H1 (cell line): ENCODE measurements around the gene AP5S1. TPM values are rescaled to one million over a fixed set of nuclear protein-coding genes. Genes with fewer than 3 reads are reported as not detected.

ENCODE experiments used
- CTCF ChIA-PET: fragments of 300-600 bp; sonication (Branson Sonifier 250); formaldehyde crosslinking; loops from one replicate; lab custom pipeline; 2021; ENCODE audit not compliant: partially characterized antibody; lab: Charles Lee
- POLR2A ChIA-PET: fragments of 300-600 bp; sonication (Branson Sonifier 250); formaldehyde crosslinking; loops from one replicate; lab custom pipeline; 2021; ENCODE audit warnings: inconsistent platforms; ENCODE audit not compliant: partially characterized antibody; lab: Charles Lee
- DNase-seq, 2 experiments: peaks; one replicate each; pipeline versions ENCODE4 v3.0.0 to v3.0.0-alpha.2; 2010 to 2022; ENCODE audit warnings: low spot score in 2 of 2, low read depth in 1 of 2, mixed read lengths in 1 of 2
- FAIRE-seq: peaks from 2 replicates; lab custom pipeline; 2011; peaks lifted over from hg19 to GRCh38; lab: Jason Lieb, UNC
- H2AFZ ChIP-seq: 2 replicates; pipeline ENCODE4 v1.8.1; 2012; ENCODE audit warnings: low read length, inconsistent platforms
- H2AK5ac ChIP-seq: 2 replicates; pipeline ENCODE4 v1.6.1; 2013; ENCODE audit warnings: low read depth, low read length
- H2BK120ac ChIP-seq: replicated peaks from 2 replicates; pipeline ENCODE3; 2013; ENCODE audit warnings: low read depth, low read length, inconsistent platforms
- H2BK12ac ChIP-seq: 2 replicates; pipeline ENCODE4 v1.6.1; 2013; ENCODE audit warnings: low read depth, low read length
- H2BK15ac ChIP-seq: 2 replicates; pipeline ENCODE4 v1.6.1; 2013; ENCODE audit warnings: low read length
- H2BK20ac ChIP-seq: 2 replicates; pipeline ENCODE4 v1.6.1; 2013; ENCODE audit warnings: low read length
- H2BK5ac ChIP-seq: 2 replicates; pipeline ENCODE4 v1.6.1; 2013; ENCODE audit warnings: low read depth, low read length
- H3K14ac ChIP-seq: 2 replicates; pipeline ENCODE4 v1.6.1; 2013; ENCODE audit warnings: inconsistent platforms; ENCODE audit not compliant: insufficient read length
- H3K18ac ChIP-seq: 2 replicates; pipeline ENCODE4 v1.6.1; 2013; ENCODE audit warnings: low read length; ENCODE audit errors: extremely low read depth
- H3K23ac ChIP-seq: 2 replicates; pipeline ENCODE4 v1.6.1; 2013; ENCODE audit warnings: inconsistent platforms; ENCODE audit not compliant: insufficient read length
- H3K23me2 ChIP-seq: 2 replicates; pipeline ENCODE4 v1.6.1; 2013; ENCODE audit warnings: low read depth, low read length
- H3K27ac ChIP-seq: 2 replicates; pipeline ENCODE4 v1.6.1; 2011; ENCODE audit warnings: low read depth, low read length, inconsistent platforms
- H3K27me3 ChIP-seq, 4 experiments: replicated peaks in 1 of 4; 1 replicate in 1 of 4; 2 replicates in 3 of 4; pipeline versions ENCODE4 v1.6.1 to v1.8.1; 2011 to 2013; ENCODE audit warnings: low read length in 3 of 4, mild to moderate bottlenecking in 3 of 4, inconsistent platforms in 2 of 4, mixed read lengths in 2 of 4, moderate library complexity in 1 of 4; ENCODE audit not compliant: control insufficient read depth in 3 of 4, insufficient read depth in 3 of 4; ENCODE audit errors: extremely low read depth in 1 of 4
- H3K36me3 ChIP-seq, 4 experiments: 2 replicates each; pipeline versions ENCODE4 v1.6.1 to v1.8.1; 2011 to 2013; ENCODE audit warnings: mild to moderate bottlenecking in 4 of 4, low read length in 3 of 4, moderate library complexity in 2 of 4, control low read depth in 1 of 4, inconsistent platforms in 1 of 4; ENCODE audit not compliant: insufficient read depth in 4 of 4, control insufficient read depth in 2 of 4
- H3K4ac ChIP-seq: replicated peaks from 2 replicates; pipeline ENCODE3; 2013; ENCODE audit warnings: low read length, low read depth, mixed read lengths, inconsistent platforms; ENCODE audit not compliant: insufficient read length
- H3K4me1 ChIP-seq, 4 experiments: replicated peaks in 1 of 4; 1 replicate in 1 of 4; 2 replicates in 3 of 4; pipeline versions ENCODE4 v1.6.1 to v1.8.1; 2011 to 2013; ENCODE audit warnings: low read length in 3 of 4, inconsistent platforms in 2 of 4, mixed read lengths in 1 of 4; ENCODE audit not compliant: insufficient read depth in 4 of 4, control insufficient read depth in 3 of 4
- H3K4me2 ChIP-seq, 2 experiments: 2 replicates each; pipeline versions ENCODE4 v1.6.1 to v1.8.1; 2011 to 2013; ENCODE audit warnings: low read depth in 2 of 2, low read length in 2 of 2, control low read depth in 1 of 2, inconsistent platforms in 1 of 2, mild to moderate bottlenecking in 1 of 2; ENCODE audit not compliant: insufficient read depth in 1 of 2
- H3K4me3 ChIP-seq, 4 experiments: fragments of 200-600, 300-600 bp in 1 of 4; sonication (generic), shearing (Covaris generic), sonication (Bioruptor Twin) in 1 of 4; 2 replicates each; pipeline versions ENCODE4 v1.5.1 to v1.8.1; 2011 to 2016; ENCODE audit warnings: low read length in 4 of 4, low read depth in 3 of 4, control low read depth in 2 of 4, inconsistent platforms in 2 of 4, mild to moderate bottlenecking in 2 of 4, mixed read lengths in 1 of 4, moderate library complexity in 1 of 4; ENCODE audit not compliant: insufficient read depth in 2 of 4; ENCODE audit errors: extremely low read depth in 1 of 4
- H3K56ac ChIP-seq: replicated peaks from 2 replicates; pipeline ENCODE3; 2013; ENCODE audit warnings: low read depth, mild to moderate bottlenecking, mixed read lengths, low read length, inconsistent platforms; ENCODE audit not compliant: insufficient read length
- H3K79me1 ChIP-seq: 2 replicates; pipeline ENCODE4 v1.6.1; 2013; ENCODE audit warnings: low read depth, low read length, control low read depth
- H3K79me2 ChIP-seq, 2 experiments: 2 replicates each; pipeline versions ENCODE4 v1.6.1 to v1.8.1; 2012 to 2013; ENCODE audit warnings: low read length in 2 of 2, mild to moderate bottlenecking in 2 of 2, inconsistent platforms in 1 of 2; ENCODE audit not compliant: insufficient read depth in 2 of 2, control insufficient read depth in 1 of 2
- H3K9ac ChIP-seq, 4 experiments: replicated peaks in 1 of 4; 1 replicate in 1 of 4; 2 replicates in 3 of 4; pipeline versions ENCODE4 v1.6.1 to v1.8.1; 2011 to 2013; ENCODE audit warnings: low read depth in 3 of 4, low read length in 3 of 4, control low read depth in 2 of 4, mild to moderate bottlenecking in 2 of 4, moderate library complexity in 2 of 4, inconsistent platforms in 1 of 4; ENCODE audit errors: extremely low read depth in 1 of 4
- H3K9me3 ChIP-seq, 2 experiments: 2 replicates each; pipeline versions ENCODE4 v1.6.1 to v1.8.1; 2012 to 2013; ENCODE audit warnings: mild to moderate bottlenecking in 2 of 2, moderate library complexity in 2 of 2, control low read depth in 1 of 2, inconsistent platforms in 1 of 2, low read depth in 1 of 2, low read length in 1 of 2, mixed read lengths in 1 of 2; ENCODE audit not compliant: insufficient read depth in 2 of 2
- H4K20me1 ChIP-seq, 2 experiments: replicated peaks in 1 of 2; 2 replicates each; pipeline versions ENCODE3 to v1.8.1; 2011 to 2013; ENCODE audit warnings: inconsistent platforms in 2 of 2, low read length in 2 of 2, mild to moderate bottlenecking in 1 of 2; ENCODE audit not compliant: insufficient read depth in 2 of 2, control insufficient read depth in 1 of 2
- H4K5ac ChIP-seq: 2 replicates; pipeline ENCODE4 v1.6.1; 2013; ENCODE audit warnings: low read length, low read depth, mixed read lengths, inconsistent platforms; ENCODE audit not compliant: insufficient read length
- H4K8ac ChIP-seq: 2 replicates; pipeline ENCODE4 v1.8.0; 2013; ENCODE audit warnings: mild to moderate bottlenecking, moderate library complexity, low read length, inconsistent platforms; ENCODE audit not compliant: insufficient read depth; ENCODE audit errors: extremely low read depth
- H4K91ac ChIP-seq: replicated peaks from 2 replicates; pipeline ENCODE3; 2013; ENCODE audit warnings: low read length, mixed read lengths, inconsistent platforms; ENCODE audit not compliant: insufficient read length
- ATF2 ChIP-seq: IDR thresholded peaks from 2 replicates; pipeline ENCODE4 v1.6.1; 2012; ENCODE audit warnings: low read length, inconsistent platforms
- EZH2 ChIP-seq: fragments of 200-600 bp; sonication (generic); IDR thresholded peaks from 2 replicates; pipeline ENCODE4 v1.7.1; 2012; ENCODE audit warnings: low read depth, mild to moderate bottlenecking, moderate library complexity, low read length, inconsistent platforms; ENCODE audit not compliant: severe bottlenecking
- HDAC2 ChIP-seq, 2 experiments: fragments of 300-600 bp in 1 of 2; sonication (generic) in 1 of 2; IDR thresholded peaks; 2 replicates each; pipeline ENCODE4 v1.6.1; 2011 to 2012; ENCODE audit warnings: low read depth in 2 of 2, low read length in 2 of 2, mild to moderate bottlenecking in 2 of 2, moderate library complexity in 2 of 2, borderline replicate concordance in 1 of 2, inconsistent platforms in 1 of 2
- KDM4A ChIP-seq: IDR thresholded peaks from one replicate; pipeline ENCODE4 v1.7.1; 2012; ENCODE audit warnings: low read depth, mild to moderate bottlenecking, moderate library complexity, low read length, inconsistent platforms; ENCODE audit not compliant: severe bottlenecking
- MAFK ChIP-seq: IDR thresholded peaks from 2 replicates; pipeline ENCODE4 v1.6.1; 2012; ENCODE audit warnings: low read depth, mild to moderate bottlenecking, improper control_type of control experiment, low read length
- NANOG ChIP-seq: IDR thresholded peaks from 2 replicates; pipeline ENCODE4 v1.6.1; 2011; ENCODE audit warnings: low read length, low read depth, mild to moderate bottlenecking, inconsistent platforms; ENCODE audit not compliant: insufficient read depth, poor library complexity, severe bottlenecking
- PHF8 ChIP-seq: fragments of 200-600 bp; sonication (generic); conservative IDR thresholded peaks from 2 replicates; pipeline ENCODE4 v1.7.1; 2012; ENCODE audit warnings: low read depth, mild to moderate bottlenecking, inconsistent platforms, low read length, moderate library complexity
- POLR2AphosphoS5 ChIP-seq: IDR thresholded peaks from 2 replicates; pipeline ENCODE4 v1.6.1; 2011; ENCODE audit warnings: low read depth, low read length
- RFX5 ChIP-seq: IDR thresholded peaks from 2 replicates; pipeline ENCODE4 v1.6.1; 2011; ENCODE audit warnings: low read depth, low read length, improper control_type of control experiment, borderline replicate concordance
- SP1 ChIP-seq: IDR thresholded peaks from 2 replicates; pipeline ENCODE4 v1.6.1; 2011; ENCODE audit warnings: low read depth, low read length
- TAF7 ChIP-seq: optimal IDR thresholded peaks from 2 replicates; pipeline ENCODE3; 2011; ENCODE audit warnings: low read depth, mild to moderate bottlenecking, inconsistent platforms, low read length, moderate library complexity, borderline replicate concordance
- WGBS, 2 experiments: shearing (Covaris generic) in 1 of 2; methylation state at CpG; one replicate each; pipeline versions ENCODE4 v1.1.6 to v1.1.7; 2013 to 2015; ENCODE audit warnings: low lambda C conversion rate in 2 of 2, mixed read lengths in 2 of 2, inconsistent platforms in 1 of 2, low coverage in 1 of 2, missing lambda C conversion rate in 1 of 2; ENCODE audit not compliant: insufficient replicate concordance in 2 of 2, insufficient coverage in 1 of 2, insufficient read length in 1 of 2; ENCODE audit errors: extremely low coverage in 1 of 2, missing lambda C conversion rate in 1 of 2; 5-methylcytosine and 5-hydroxymethylcytosine counted together
- polyA plus RNA-seq, 7 experiments: library from polyadenylated mRNA; depleted of rRNA in 3 of 7; stranded (reverse) in 5 of 7; unstranded in 2 of 7; fragments of >200 nt in 5 of 7; fragments of 200-250 nt in 2 of 7; gene quantifications; 1 replicate in 5 of 7; 2 replicates in 1 of 7; 4 replicates in 1 of 7; pipeline versions ENCODE4 v1.2.1 to v1.2.3, GENCODE V29; 2011 to 2013; ENCODE audit warnings: missing spikeins in 2 of 7, mixed read lengths in 2 of 7
- total RNA-seq: library from RNA; stranded (reverse); fragmentation: NEBNext Ultra II Directional; extraction: Animal tissue kit (Norgen Biotek cat#: 25700); gene quantifications from 2 replicates; pipeline ENCODE4 v1.2.1, GENCODE V29; 2021

Gene AP5S1
- total and polyA plus RNA-seq, 2 of the 8 experiments (the other 6 are each of a cell fraction or from before 2014, with no cell fraction given) = 3.3 to 3.7 TPM

GRCh38 chr20:3848565-3848964, 28.2 kb downstream of the AP5S1 start:
- POLR2A ChIA-PET = no interaction called here
- H3K9ac ChIP-seq = no peak overlapping the region
- TF ChIP-seq MAFK (no peak), POLR2AphosphoS5 (no peak), HDAC2 (IDR thresholded peaks at IDR 0.05; ENCODE audit: borderline replicate concordance in 1 of 2, low read depth in 2 of 2, low read length in 2 of 2) (no peak), ATF2 (no peak), RFX5 (no peak), SP1 (no peak), EZH2 (no peak), KDM4A (no peak), NANOG (no peak), TAF7 (no peak), PHF8 (no peak)

More at GRCh38 chr20:3848565-3848964, 28.2 kb downstream of the AP5S1 start:
- peaks cover 3% of the 10 kb centered on the region; the same call in 1 of the 2 replicates for H3K79me1 ChIP-seq
- no peak overlapping the region for H4K5ac ChIP-seq
- H4K20me1 ChIP-seq = peaks cover 0 to 5% of the 10 kb centered on the region in 2 experiments
- no peaks in the 10 kb centered on the region for H3K9me3 ChIP-seq
- no peak overlapping the region for H2BK15ac ChIP-seq
- H3K79me2 ChIP-seq = peaks cover 0 to 4% of the 10 kb centered on the region in 2 experiments; a peak in 2 of 4 replicates
- no peak overlapping the region for H4K91ac ChIP-seq
- no peak overlapping the region for H3K4me3 ChIP-seq
- WGBS, 2 experiments = 73% methylated on average over 1 of the region's 1 CpG; no CpG with 5 or more reads in 1 of the 2 experiments
- H2BK12ac ChIP-seq = no peak overlapping the region
- no peak overlapping the region for H3K23ac ChIP-seq
- no peak overlapping the region for H3K27ac ChIP-seq
- CTCF ChIA-PET = interaction anchor here (1.3 to 3.0 kb wide), 4 partner anchors 30 to 101 kb away, joined by 3 to 8 read pairs (median 4); no protein-coding TSS in a partner anchor
- H3K36me3 ChIP-seq = no peaks in the 10 kb centered on the region
- DNase-seq (no peak), FAIRE-seq (no peak)
- no peak overlapping the region for H3K4ac ChIP-seq
- H3K4me1 ChIP-seq = peaks cover 0 to 8% (median 4%) of the 10 kb centered on the region in 4 experiments; a peak in 3 of 7 replicates
- H3K56ac ChIP-seq = no peak overlapping the region
- peak overlapping the region in 1 of 2 experiments; percentile 88; a peak in 1 of 4 replicates for H3K4me2 ChIP-seq
- peak overlapping the region; percentile 3; the same call in 1 of the 2 replicates for H2AK5ac ChIP-seq
- H2BK5ac ChIP-seq = no peak overlapping the region
- H3K27me3 ChIP-seq = no peaks in the 10 kb centered on the region
- no peak overlapping the region for H2AFZ ChIP-seq
- H3K23me2 ChIP-seq = peaks cover 12% of the 10 kb centered on the region
- H3K18ac ChIP-seq = no peak overlapping the region
- no peak overlapping the region for H2BK120ac ChIP-seq
- no peak overlapping the region for H2BK20ac ChIP-seq
- no peak overlapping the region; the same call in 1 of the 2 replicates for H4K8ac ChIP-seq
- no peak overlapping the region for H3K14ac ChIP-seq
